HG02970 (cell line): ENCODE measurements around the gene MYO9B.
A peak's percentile ranks its signal among the peaks of the same experiment; 100 is the strongest.

Experiments used
- ATAC-seq: cut with Tn5 transposase; IDR thresholded peaks from one replicate; pipeline ENCODE4 v1.9.1; 2021; ENCODE audit warnings: mild to moderate bottlenecking, moderate library complexity, moderate number of reproducible peaks; ENCODE audit not compliant: unreplicated experiment, low FRiP score

The MYO9B gene

GRCh38 chr19:17235971-17236777, 160.6 kb downstream of the MYO9B start:
- ATAC-seq = peak; percentile 20

DNA sequence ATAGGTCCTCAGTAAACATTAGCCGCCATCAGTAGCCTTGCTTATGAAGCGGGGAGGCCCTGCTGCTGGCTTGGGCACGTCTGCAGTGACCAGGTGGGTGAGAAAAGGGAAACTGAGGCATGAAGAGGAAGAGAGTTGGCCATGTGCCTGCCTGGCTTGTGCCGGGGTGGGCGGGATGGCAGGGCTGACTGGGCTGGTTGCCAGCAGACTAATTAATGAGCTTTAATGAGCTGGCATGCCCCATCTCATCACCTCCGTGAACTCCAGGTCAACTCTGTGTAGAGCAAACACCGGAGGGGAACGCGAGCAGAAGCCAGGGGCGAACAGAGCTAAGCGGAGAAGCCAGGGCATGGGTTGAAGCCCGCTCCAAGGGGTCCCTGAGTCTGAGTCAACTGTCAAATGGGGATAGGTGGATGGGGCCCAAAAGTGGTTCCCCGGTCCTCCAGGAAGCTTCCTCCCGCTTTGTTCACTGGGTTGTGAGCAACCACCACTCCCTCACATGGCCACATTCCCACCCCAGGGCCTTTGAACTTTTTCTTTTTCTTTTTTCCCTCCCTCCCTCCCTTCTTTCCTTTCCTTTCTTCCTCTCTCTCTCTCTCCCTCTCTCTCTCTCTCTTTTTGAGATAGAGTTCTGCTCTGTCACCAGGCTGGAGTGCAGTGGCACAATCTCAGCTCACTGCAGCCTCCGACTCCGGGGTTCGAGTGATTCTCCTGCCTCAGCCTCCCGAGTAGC, 161.4 kb downstream of the MYO9B start:
- ATAC-seq = no peak

GRCh38 chr19:17237747-17238706, 162.4 kb downstream of the MYO9B start:
- ATAC-seq = no peak

GRCh38 chr19:17240062-17240752, 164.6 kb downstream of the MYO9B start:
- no peak for ATAC-seq

DNA sequence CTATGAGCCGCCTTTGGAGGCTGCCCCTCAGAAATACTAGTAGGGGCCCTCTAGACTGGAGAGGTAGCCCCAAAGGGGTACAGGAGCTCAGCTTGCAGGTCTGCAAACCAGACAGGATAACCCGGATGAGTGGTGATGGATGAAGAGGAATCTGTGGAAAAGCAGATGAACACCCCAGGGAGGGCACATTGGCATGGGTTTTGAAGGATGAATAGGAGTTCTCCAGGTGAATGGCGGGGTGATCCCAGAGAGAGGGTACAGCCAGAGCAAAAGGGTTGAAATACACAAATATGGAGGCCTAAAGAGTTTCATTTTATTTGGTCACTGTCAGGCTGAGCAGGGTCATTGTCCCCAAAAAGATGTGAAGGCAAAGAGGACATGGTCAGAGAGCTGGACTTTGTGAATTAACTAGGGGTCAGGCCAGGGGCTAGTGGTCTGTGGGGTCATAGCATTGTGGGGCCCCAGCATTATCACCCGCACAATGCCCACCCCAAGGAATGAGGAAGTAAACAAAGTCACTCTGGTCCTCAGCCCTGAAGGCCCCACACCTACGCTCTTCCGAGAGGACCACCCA, 165.3 kb downstream of the MYO9B start:
- no peak for ATAC-seq

DNA sequence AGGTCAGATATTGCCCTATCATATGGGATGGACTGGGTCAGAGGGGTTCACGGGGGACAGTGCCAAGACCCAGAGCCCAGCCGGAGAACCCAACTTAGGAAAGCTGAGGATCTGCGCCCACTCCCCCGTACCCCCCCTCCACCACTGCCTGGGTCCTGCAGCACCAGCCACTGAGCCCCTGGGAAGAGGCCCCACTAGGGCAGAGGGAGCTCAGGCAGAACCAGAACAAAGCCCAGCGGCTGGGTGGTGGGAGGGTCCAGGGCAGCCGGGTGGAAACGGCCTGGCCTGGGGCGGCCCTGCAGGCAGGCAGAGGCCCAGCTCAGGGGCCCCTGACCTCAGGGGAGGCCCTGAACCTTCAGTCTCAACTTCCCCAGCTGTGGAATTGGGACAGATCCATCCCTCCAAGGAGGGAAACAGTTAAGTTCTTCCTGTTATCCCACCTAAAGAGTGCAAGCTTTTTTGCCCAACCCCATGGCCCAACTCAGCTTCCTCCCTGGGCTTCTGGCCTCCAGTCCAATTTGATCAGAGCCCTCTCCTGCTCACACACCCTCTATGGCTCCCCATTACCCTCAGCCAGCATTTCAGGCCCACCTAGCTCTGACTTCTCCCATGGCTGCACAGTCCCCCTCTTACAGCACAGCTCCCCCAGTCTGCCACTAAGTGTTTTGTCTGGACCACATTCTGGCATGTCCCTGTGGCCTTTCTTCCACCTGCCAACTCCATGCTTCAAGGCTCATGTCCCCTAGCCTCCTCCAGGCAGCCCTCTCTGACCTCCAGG, 167.0 kb downstream of the MYO9B start:
- no peak for ATAC-seq

DNA sequence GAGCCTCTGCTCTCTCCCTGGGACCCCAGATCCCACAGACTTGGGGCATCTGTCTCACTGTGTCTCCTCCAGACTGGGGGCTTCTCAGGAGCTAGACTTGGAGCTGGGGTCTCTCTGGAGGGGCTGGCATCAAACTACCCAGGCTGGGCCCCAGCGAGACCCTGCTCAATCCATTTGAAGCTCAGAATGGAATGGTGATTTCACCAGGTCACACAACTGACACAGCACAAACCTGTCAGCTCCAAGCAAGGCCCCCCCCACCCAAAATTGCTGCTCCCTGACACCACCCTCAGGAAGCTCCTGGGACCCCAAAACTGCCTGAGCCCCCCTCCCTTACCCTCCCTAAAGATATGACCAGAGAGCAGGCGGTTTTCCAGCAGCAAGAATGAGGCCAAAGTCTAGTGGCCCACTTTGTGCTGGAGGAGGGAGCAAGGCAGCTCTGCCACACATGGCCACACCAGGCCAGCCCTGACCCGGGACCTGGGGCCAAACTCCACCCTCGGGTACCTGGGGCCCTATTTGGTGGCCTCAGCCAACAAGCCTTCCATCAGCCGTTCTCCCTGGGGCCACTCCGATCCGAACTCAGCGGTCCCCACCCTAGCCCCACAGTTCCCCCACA, 167.7 kb downstream of the MYO9B start:
- ATAC-seq = no peak

- ATAC-seq = no peak
Observed at GRCh38 chr19:17243830-17244617, 168.4 kb downstream of the MYO9B start.

- ATAC-seq = peak; percentile 2
Observed at GRCh38 chr19:17244618-17245534, 169.3 kb downstream of the MYO9B start.

- ATAC-seq = peak; percentile 15
Observed at GRCh38 chr19:17245535-17245984, 170.0 kb downstream of the MYO9B start, which contains the start of gene NR2F6. Gene NR2F6, minus strand, starts transcription at chr19:17245919. Its CDS starts 699 bp downstream, at chr19:17245220.

GRCh38 chr19:17246681-17247425, 171.3 kb downstream of the MYO9B start:
- no peak for ATAC-seq

DNA sequence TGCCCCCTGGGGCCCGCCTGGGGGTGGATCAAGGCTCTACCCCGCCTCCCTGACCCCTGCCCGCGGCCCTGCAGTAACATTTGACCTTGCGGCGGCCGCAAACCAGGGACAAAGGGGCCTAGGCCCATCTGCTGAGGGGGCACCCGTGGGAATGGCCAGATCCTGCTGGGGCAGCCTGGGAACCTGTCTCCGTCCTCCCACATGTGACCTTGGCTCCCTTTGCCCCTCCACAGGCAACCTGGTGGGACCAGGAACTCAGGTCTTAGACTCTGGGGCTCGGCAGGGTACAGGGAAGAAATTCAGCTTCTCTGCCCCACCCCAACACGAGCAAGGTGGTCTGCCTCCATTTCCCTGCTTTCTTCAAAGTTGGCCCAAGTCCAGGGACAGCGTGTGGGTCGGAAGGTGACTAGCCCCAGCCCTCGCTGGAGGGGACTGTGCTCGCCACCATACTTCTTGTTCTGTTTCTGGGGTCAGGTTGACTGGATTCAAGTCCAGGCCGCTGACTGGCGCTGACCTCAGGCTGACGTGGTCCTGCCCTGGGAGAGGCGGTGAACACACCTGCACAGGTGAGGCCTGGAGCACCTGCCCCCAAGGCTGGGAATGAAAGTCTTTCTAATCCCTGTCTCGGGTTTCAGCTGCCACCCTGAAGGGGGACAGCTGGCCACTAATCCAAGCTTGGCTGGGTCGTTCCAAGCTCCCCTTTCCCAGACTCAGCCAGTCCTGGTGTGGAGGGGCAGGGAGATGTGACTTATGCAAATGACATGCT, 172.6 kb downstream of the MYO9B start:
- ATAC-seq = no peak

DNA sequence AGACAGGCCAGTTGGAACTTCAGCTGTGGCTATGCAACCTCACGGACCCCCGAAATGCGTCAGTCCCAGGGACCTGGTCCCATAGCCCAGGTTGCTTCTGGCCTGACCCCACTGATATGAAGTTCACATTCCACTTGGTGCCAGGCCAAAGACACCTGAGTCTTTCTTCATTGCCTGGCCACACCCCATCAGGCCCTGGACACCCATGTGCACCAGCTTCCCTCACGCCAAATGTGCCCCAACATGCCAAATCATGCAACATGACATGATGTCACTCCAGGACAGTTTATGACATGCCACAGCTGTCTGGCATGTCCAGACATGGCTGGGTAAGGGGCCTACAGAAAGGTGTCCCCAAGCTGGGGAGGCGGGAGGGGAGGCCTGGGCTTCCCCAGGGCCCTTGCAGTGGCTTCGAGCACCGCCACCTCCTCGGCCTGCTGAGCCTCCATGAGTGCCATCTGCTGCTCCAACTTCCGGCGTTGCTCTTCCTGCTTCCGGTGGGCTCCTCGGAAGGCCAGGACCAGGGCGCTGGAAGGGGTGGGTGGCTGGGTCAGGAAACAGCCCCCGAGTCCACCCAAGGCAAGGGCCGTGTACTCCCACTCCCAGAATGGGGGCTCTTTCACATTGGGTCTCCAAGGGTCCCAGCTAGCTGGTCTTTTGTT, 174.4 kb downstream of the MYO9B start:
- ATAC-seq = no peak

GRCh38 chr19:17254636-17255035, 179.1 kb downstream of the MYO9B start:
- ATAC-seq = no peak
